Natural killer cell (primary cell): ENCODE results near the gene GRPEL2. TPM values are rescaled to one million over a fixed set of nuclear protein-coding genes. Genes with fewer than 3 reads are reported as not detected.

ENCODE experiments used
- ATAC-seq, 3 donors: fragments of 150-1000 bp in 2 of 3; fragments of 200-7000 bp in 1 of 3; cut with Tn5 transposase; 1 replicate in 1 of 3; 2 replicates in 2 of 3; pipeline ENCODE4 v1.10.0; 2021; ENCODE audit warnings: mild to moderate bottlenecking in 2 of 3, moderate library complexity in 2 of 3
- DNase-seq, 2 donors: peaks; one replicate each; pipeline versions ENCODE4 v3.0.0 to v3.0.0-alpha.2; 2013 to 2021; ENCODE audit warnings: mixed read lengths in 1 of 2
- H3K27ac ChIP-seq: one replicate; pipeline ENCODE4 v1.5.1; 2013; ENCODE audit warnings: mild to moderate bottlenecking, low read length
- H3K27me3 ChIP-seq: one replicate; pipeline ENCODE4 v1.6.1; 2013; ENCODE audit warnings: low read length; ENCODE audit not compliant: control insufficient read depth, insufficient read depth
- H3K36me3 ChIP-seq: one replicate; pipeline ENCODE4 v1.6.1; 2013; ENCODE audit warnings: low read length; ENCODE audit not compliant: control insufficient read depth, insufficient read depth
- H3K4me1 ChIP-seq: one replicate; pipeline ENCODE4 v1.6.1; 2013; ENCODE audit warnings: low read length; ENCODE audit not compliant: control insufficient read depth, insufficient read depth
- H3K4me3 ChIP-seq: one replicate; pipeline ENCODE4 v1.5.1; 2013; ENCODE audit warnings: low read length
- H3K9me3 ChIP-seq: one replicate; pipeline ENCODE4 v1.6.1; 2013; ENCODE audit warnings: low read length; ENCODE audit not compliant: control insufficient read depth, insufficient read depth
- H3K27ac Mint-ChIP-seq, 2 donors: one replicate each; pipeline ENCODE4 v1.8.0; 2022; ENCODE audit warnings: mild to moderate bottlenecking in 2 of 2, mixed read lengths in 2 of 2, moderate library complexity in 1 of 2
- H3K27me3 Mint-ChIP-seq, 2 donors: one replicate each; pipeline ENCODE4 v1.8.0; 2022; ENCODE audit warnings: low read depth in 2 of 2, mixed read lengths in 2 of 2
- H3K36me3 Mint-ChIP-seq: one replicate; pipeline ENCODE4 v1.8.0; 2022; ENCODE audit warnings: mixed read lengths
- H3K4me1 Mint-ChIP-seq, 2 donors: one replicate each; pipeline ENCODE4 v1.8.0; 2022; ENCODE audit warnings: mixed read lengths in 2 of 2
- H3K4me3 Mint-ChIP-seq: one replicate; pipeline ENCODE4 v1.8.0; 2022; ENCODE audit warnings: mild to moderate bottlenecking, moderate library complexity, mixed read lengths
- H3K9me3 Mint-ChIP-seq, 2 donors: one replicate each; pipeline ENCODE4 v1.8.0; 2022; ENCODE audit warnings: mixed read lengths in 2 of 2
- WGBS: methylation state at CpG from one replicate; pipeline ENCODE4 v1.1.7; 2013; ENCODE audit warnings: missing lambda C conversion rate; ENCODE audit not compliant: insufficient coverage; 5-methylcytosine and 5-hydroxymethylcytosine counted together
- intact Hi-C: fragments of 100-400 bp; cut with micrococcal nuclease; formaldehyde crosslinking; loops from one replicate; pipeline ENCODE4 v1.14.2; 2022
- total RNA-seq, 4 donors: library from RNA; stranded (reverse); fragments of 120-200 nt in 1 of 4; gene quantifications; one replicate each; pipeline versions ENCODE4 v1.2.3 to v1.2.4, GENCODE V29; 2013 to 2022
- TF ChIP-seq, protein P1 (sequence below): fragments of 200-600 bp; IDR thresholded peaks from one replicate; pipeline ENCODE4 v1.8.0; 2022; ENCODE audit warnings: antibody characterized with exemption

GRPEL2 gene
- total RNA-seq, 3 donors from 2014 or later (not counting 1 experiment from before 2014, with no cell fraction given): 5.6 to 12.9 (median 6.8) TPM

- ATAC-seq: peak; percentile 64 to 90 (median 82)
- intact Hi-C loops: loop anchor here (1.0 kb wide), 1 partner anchor 182 kb away; no protein-coding TSS in a partner anchor
- Mint-ChIP-seq H3K27ac (no peak overlapping the region), H3K9me3 (no peaks in the 10 kb centered on the region), H3K36me3 (no peaks in the 10 kb centered on the region), H3K27me3 (no peaks in the 10 kb centered on the region), H3K4me3 (no peak overlapping the region), H3K4me1 (peaks cover 0 to 4% of the 10 kb centered on the region in 2 donors)
- no peaks in the 10 kb centered on the region for H3K36me3 ChIP-seq
- H3K4me3 ChIP-seq: no peak overlapping the region
- no peaks in the 10 kb centered on the region for H3K9me3 ChIP-seq
- no peaks in the 10 kb centered on the region for H3K27me3 ChIP-seq
- WGBS: 47% methylated on average over 16 of the region's 16 CpGs
- peaks cover 5% of the 10 kb centered on the region for H3K4me1 ChIP-seq
- TF ChIP-seq, protein P1, sequence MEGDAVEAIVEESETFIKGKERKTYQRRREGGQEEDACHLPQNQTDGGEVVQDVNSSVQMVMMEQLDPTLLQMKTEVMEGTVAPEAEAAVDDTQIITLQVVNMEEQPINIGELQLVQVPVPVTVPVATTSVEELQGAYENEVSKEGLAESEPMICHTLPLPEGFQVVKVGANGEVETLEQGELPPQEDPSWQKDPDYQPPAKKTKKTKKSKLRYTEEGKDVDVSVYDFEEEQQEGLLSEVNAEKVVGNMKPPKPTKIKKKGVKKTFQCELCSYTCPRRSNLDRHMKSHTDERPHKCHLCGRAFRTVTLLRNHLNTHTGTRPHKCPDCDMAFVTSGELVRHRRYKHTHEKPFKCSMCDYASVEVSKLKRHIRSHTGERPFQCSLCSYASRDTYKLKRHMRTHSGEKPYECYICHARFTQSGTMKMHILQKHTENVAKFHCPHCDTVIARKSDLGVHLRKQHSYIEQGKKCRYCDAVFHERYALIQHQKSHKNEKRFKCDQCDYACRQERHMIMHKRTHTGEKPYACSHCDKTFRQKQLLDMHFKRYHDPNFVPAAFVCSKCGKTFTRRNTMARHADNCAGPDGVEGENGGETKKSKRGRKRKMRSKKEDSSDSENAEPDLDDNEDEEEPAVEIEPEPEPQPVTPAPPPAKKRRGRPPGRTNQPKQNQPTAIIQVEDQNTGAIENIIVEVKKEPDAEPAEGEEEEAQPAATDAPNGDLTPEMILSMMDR: peak; percentile 91
- H3K27ac ChIP-seq: no peak overlapping the region
- DNase-seq: peak; percentile 60 to 82
These were observed 36.7 kb downstream of the GRPEL2 start for GRCh38 chr5:149381986-149382338.

DNA sequence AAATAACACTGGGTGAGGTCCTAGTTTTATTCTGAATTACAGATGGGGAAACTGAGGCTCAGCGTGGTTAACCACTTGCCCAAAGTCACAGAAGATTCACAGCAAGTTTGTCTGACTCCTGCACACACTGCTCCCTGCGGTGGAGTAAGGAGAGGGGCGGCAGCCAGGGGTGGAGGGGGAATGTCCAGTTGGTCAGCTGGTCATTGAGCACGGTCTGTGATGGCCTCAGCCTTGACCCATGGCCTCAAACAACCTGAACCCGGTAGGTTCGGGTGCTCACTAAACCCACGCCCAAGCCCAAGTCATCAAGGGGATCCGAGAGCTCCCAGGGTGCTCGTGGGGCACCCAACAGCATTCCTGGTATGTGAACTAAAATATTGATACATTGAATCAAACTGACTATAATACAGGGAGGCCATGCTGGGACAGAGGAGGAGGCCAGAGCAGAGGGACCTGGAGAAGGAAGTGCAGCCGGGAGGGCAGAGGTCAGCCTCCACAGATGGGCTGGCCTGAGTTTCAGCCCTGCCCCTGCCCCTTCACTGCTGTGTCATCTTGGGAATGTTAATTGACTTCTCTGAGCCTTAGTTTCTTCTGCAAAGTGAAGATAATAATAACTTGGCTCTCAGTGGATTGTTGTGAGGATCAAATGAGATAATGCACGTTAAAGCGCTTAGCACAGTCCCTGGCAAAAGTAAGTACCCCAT is 37.4 kb downstream of the GRPEL2 start:
- DNase-seq (no peak), ATAC-seq (no peak)
- Histone ChIP-seq H3K4me3 (no peak overlapping the region), H3K36me3 (no peaks in the 10 kb centered on the region), H3K27me3 (no peaks in the 10 kb centered on the region), H3K9me3 (no peaks in the 10 kb centered on the region), H3K4me1 (peaks cover 5% of the 10 kb centered on the region), H3K27ac (no peak overlapping the region)
- Mint-ChIP-seq H3K9me3 (no peaks in the 10 kb centered on the region), H3K27ac (no peak overlapping the region), H3K27me3 (no peaks in the 10 kb centered on the region), H3K4me1 (peaks cover 0 to 4% of the 10 kb centered on the region in 2 donors), H3K4me3 (no peak overlapping the region), H3K36me3 (no peaks in the 10 kb centered on the region)
- 89% methylated on average over 12 of the region's 12 CpGs for WGBS
- intact Hi-C loops: loop anchor here (1.0 kb wide), 1 partner anchor 182 kb away; no protein-coding TSS in a partner anchor
- TF ChIP-seq, protein P1: no peak

- H3K36me3 Mint-ChIP-seq: no peaks in the 10 kb centered on the region
- no peak overlapping the region for H3K4me3 Mint-ChIP-seq
- no peak overlapping the region for H3K27ac Mint-ChIP-seq
- Histone ChIP-seq H3K27me3 (no peaks in the 10 kb centered on the region), H3K27ac (no peak overlapping the region), H3K9me3 (no peaks in the 10 kb centered on the region), H3K36me3 (no peaks in the 10 kb centered on the region), H3K4me3 (no peak overlapping the region), H3K4me1 (peaks cover 5% of the 10 kb centered on the region)
- peaks cover 0 to 4% of the 10 kb centered on the region in 2 donors for H3K4me1 Mint-ChIP-seq
- DNase-seq (no peak), ATAC-seq (no peak)
- no peaks in the 10 kb centered on the region for H3K9me3 Mint-ChIP-seq
- 83% methylated on average over 9 of the region's 9 CpGs for WGBS
- TF ChIP-seq, protein P1: no peak
- H3K27me3 Mint-ChIP-seq: no peaks in the 10 kb centered on the region
- intact Hi-C loops: no loop called here
These were observed 38.1 kb downstream of the GRPEL2 start for GRCh38 chr5:149383399-149383798.

- Histone ChIP-seq H3K27ac (no peak overlapping the region), H3K9me3 (no peaks in the 10 kb centered on the region), H3K27me3 (no peaks in the 10 kb centered on the region), H3K4me3 (no peak overlapping the region), H3K4me1 (peaks cover 5% of the 10 kb centered on the region), H3K36me3 (no peaks in the 10 kb centered on the region)
- WGBS: 76% methylated on average over 5 of the region's 5 CpGs
- no peak for ATAC-seq
- TF ChIP-seq, protein P1: no peak
- peaks cover 0 to 4% of the 10 kb centered on the region in 2 donors for H3K4me1 Mint-ChIP-seq
- H3K4me3 Mint-ChIP-seq: no peak overlapping the region
- intact Hi-C loops: no loop called here
- H3K27ac Mint-ChIP-seq: no peak overlapping the region
- no peaks in the 10 kb centered on the region for H3K36me3 Mint-ChIP-seq
- H3K27me3 Mint-ChIP-seq: peaks cover 0 to 2% of the 10 kb centered on the region in 2 donors
- no peaks in the 10 kb centered on the region for H3K9me3 Mint-ChIP-seq
- DNase-seq: no peak
These were observed 40.9 kb downstream of the GRPEL2 start for GRCh38 chr5:149386166-149386565.
